Cardiac muscle cell (in vitro differentiated cells and primary cell): ENCODE results near the gene PSPH. TPM values are rescaled to one million over a fixed set of nuclear protein-coding genes. Genes with fewer than 3 reads are reported as not detected.
A peak's percentile ranks its signal among the peaks of the same experiment; 100 is the strongest.
"Not testable (repeated sequence)": the region's sequence is repeated elsewhere in the genome, so short reads cannot be mapped to it uniquely, and the experiment has no call there.

ENCODE experiments used
- DNase-seq, 2 donors: peaks; one replicate each; pipeline versions ENCODE4 v3.0.0 to v3.0.0-alpha.2; 2010 to 2017; ENCODE audit warnings: low read depth in 1 of 2, low spot score in 1 of 2
- H3K27ac ChIP-seq: fragments of 200-600 bp; sonication (generic); 2 replicates; pipeline ENCODE4 v1.5.1; 2016
- H3K27me3 ChIP-seq: fragments of 200-600 bp; sonication (generic); 2 replicates; pipeline ENCODE4 v1.6.0; 2016; ENCODE audit warnings: control low read depth
- H3K36me3 ChIP-seq: fragments of 200-600 bp; sonication (generic); 2 replicates; pipeline ENCODE4 v1.5.1; 2016; ENCODE audit warnings: control low read depth
- H3K4me1 ChIP-seq: fragments of 200-600 bp; sonication (generic); 2 replicates; pipeline ENCODE4 v1.8.1; 2017; ENCODE audit warnings: low read depth, mild to moderate bottlenecking, mixed run types
- H3K4me3 ChIP-seq: fragments of 200-600 bp; sonication (generic); 2 replicates; pipeline ENCODE4 v1.5.1; 2016; ENCODE audit warnings: mild to moderate bottlenecking
- H3K9me3 ChIP-seq: fragments of 200-600 bp; sonication (generic); 2 replicates; pipeline ENCODE4 v1.5.1; 2017; ENCODE audit warnings: low read depth, mild to moderate bottlenecking, control low read depth
- polyA plus RNA-seq: library from polyadenylated mRNA; unstranded; fragments of >200 nt; fragmentation: Nextera tagmentation; extraction: Ambion mirVana; gene quantifications from 2 replicates; pipeline ENCODE4 v1.2.1, GENCODE V29; 2016
- total RNA-seq: library from RNA; depleted of rRNA; stranded (reverse); fragments of >200 nt; gene quantifications from 2 replicates; pipeline ENCODE4 v1.2.3, GENCODE V29; 2016
- TF ChIP-seq, protein P1 (sequence below): IDR thresholded peaks from 2 replicates; pipeline ENCODE4 v1.5.1; 2012; ENCODE audit warnings: low read depth, mild to moderate bottlenecking, low read length

The PSPH gene
- total and polyA plus RNA-seq, 2 experiments from 2014 or later: 37.7 to 64.8 TPM

DNA sequence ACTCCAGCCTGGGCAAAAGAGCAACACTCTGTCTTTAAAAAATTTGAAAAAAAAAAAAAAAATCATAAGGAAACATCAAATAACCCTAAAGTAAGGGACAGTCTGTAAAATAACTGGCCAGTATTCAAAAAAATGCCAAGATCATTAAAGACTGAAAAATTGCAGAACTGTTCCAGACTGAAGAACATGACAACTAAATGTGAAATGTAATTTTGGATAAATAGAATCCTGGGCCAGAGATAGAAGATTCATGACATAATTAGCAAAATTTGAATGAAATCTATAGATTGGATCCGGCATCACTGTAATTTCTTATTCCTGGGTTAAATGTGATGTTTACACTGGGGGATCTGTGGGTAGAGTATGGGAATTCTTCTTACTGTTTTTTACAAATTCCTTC, 3.0 kb downstream of the PSPH start:
- no peak for DNase-seq
- Histone ChIP-seq H3K36me3 (no peaks in the 10 kb centered on the region), H3K27ac (peak overlapping the region; percentile 69), H3K9me3 (no peaks in the 10 kb centered on the region), H3K4me3 (no peak overlapping the region), H3K27me3 (no peaks in the 10 kb centered on the region), H3K4me1 (peaks cover 13% of the 10 kb centered on the region)
- TF ChIP-seq, protein P1, sequence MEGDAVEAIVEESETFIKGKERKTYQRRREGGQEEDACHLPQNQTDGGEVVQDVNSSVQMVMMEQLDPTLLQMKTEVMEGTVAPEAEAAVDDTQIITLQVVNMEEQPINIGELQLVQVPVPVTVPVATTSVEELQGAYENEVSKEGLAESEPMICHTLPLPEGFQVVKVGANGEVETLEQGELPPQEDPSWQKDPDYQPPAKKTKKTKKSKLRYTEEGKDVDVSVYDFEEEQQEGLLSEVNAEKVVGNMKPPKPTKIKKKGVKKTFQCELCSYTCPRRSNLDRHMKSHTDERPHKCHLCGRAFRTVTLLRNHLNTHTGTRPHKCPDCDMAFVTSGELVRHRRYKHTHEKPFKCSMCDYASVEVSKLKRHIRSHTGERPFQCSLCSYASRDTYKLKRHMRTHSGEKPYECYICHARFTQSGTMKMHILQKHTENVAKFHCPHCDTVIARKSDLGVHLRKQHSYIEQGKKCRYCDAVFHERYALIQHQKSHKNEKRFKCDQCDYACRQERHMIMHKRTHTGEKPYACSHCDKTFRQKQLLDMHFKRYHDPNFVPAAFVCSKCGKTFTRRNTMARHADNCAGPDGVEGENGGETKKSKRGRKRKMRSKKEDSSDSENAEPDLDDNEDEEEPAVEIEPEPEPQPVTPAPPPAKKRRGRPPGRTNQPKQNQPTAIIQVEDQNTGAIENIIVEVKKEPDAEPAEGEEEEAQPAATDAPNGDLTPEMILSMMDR: no peak

DNA sequence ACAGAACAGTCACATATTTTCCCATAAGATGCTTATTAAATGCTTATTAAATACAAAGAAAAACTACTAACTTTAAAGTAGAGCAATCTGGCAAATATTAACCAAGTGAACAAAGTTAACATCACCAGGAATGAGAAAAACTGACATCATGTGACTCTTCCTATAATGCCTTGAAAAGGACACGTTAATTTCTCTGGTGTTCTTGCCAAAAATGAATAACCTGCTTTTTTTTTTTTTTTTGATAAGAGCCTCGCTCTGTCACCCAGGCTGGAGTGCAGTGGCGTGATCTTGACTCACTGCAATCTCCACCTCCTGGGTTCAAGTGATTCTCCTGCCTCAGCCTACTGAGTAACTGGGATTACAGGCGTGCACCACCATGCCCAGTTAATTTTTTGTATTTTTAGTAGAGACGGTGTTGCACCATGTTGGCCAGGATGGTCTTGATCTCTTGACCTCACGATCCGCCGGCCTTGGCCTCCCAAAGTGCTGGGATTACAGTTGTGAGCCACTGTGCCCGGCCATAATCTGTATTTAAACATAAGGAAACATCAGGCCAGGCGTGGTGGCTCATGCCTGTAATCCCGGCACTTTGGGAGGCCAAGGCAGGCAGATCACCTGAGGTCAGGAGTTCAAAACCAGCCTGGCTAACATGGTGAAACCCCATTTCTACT, 3.7 kb downstream of the PSPH start:
- not testable (repeated sequence) for H3K36me3 ChIP-seq, H3K9me3 ChIP-seq, H3K4me3 ChIP-seq, H3K27me3 ChIP-seq, H3K4me1 ChIP-seq
- peak overlapping the region; percentile 69 for H3K27ac ChIP-seq
- peak in 1 of 2 donors; percentile 20 for DNase-seq

DNA sequence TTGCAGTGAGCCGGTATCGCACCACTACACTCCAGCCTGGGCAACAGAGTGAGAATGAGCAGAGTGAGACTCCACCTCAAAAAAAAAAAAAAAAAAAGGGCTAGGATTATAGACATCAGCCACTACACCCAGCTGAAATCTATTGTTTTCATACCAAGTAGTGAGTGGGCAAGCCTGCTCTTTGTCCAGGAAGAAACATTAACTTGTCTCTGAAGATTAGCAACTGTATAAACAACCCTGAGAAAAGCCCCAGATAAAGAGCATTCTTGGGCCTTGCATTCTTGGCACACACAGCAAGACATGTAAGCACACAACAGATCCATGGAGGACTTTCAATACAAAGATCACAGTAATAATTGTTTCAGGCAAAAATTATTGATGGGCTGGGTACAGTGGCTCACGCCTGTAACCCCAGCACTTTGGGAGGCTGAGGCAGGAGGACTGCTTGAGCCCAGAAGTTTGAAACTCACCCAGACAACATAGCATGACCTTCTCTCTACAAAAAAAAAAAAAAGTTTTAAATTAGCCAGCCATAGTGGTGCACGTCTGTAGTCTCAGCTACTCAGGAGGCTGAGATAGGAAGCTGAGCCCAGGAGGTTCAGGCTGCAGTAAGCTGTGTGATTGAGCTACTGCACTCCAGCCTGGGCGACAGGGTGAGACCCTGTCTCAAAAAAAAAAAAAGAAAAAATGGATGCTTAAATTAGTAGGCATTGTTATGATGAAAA, 4.4 kb downstream of the PSPH start:
- peak; percentile 15 to 93 for DNase-seq
- peak overlapping the region; percentile 69 for H3K27ac ChIP-seq

DNA sequence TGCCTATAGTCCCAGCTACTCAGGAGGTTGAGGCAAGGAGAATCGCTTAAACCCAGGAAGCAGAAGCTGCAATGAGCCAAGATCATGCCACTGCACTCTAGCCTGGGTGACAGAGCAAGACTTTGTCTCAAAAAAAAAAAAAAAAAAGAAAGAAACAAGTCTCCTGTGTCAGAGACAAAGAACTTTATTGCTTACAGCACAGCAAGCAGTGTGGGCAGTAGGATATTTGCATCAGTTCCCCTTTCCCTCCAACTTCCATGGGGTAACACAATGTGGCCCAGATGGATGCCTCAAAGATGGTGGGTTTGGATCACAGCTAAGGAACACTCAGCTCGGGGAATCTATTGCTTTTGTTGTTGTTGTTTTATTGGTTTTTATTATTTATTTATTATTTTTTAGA, 5.5 kb downstream of the PSPH start:
- H3K36me3 ChIP-seq, H3K27me3 ChIP-seq, H3K4me3 ChIP-seq, DNase-seq, H3K4me1 ChIP-seq, H3K9me3 ChIP-seq, H3K27ac ChIP-seq: not testable (repeated sequence)

More for the DNA sequence above, 4.4 kb downstream of the PSPH start:
- TF ChIP-seq, protein P1: no peak
- no peak overlapping the region for H3K4me3 ChIP-seq
- no peaks in the 10 kb centered on the region for H3K36me3 ChIP-seq
- H3K9me3 ChIP-seq: no peaks in the 10 kb centered on the region
- peaks cover 6% of the 10 kb centered on the region for H3K4me1 ChIP-seq
- H3K27me3 ChIP-seq: no peaks in the 10 kb centered on the region

DNA sequence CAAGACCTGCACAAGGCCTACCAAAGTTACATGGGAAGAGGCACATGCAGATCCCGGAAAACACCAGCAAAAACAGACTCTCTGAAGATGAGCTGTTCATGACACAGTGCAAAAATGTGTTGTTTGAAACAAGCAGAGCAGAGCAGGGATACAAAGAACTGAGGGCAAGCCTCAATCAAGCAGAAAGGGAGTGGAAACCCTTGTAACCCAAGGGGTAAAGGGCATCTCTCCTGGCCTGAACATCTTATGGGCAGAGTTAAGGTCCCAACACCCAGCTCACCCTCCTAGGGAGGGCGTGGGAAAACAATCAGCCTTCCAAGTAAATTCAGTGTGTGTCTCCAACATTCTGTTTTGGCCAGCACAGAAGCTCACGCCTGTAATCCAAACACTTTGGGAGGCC, 10.5 kb downstream of the PSPH start:
- DNase-seq: no peak
- peak overlapping the region; percentile 28 for H3K27ac ChIP-seq

DNA sequence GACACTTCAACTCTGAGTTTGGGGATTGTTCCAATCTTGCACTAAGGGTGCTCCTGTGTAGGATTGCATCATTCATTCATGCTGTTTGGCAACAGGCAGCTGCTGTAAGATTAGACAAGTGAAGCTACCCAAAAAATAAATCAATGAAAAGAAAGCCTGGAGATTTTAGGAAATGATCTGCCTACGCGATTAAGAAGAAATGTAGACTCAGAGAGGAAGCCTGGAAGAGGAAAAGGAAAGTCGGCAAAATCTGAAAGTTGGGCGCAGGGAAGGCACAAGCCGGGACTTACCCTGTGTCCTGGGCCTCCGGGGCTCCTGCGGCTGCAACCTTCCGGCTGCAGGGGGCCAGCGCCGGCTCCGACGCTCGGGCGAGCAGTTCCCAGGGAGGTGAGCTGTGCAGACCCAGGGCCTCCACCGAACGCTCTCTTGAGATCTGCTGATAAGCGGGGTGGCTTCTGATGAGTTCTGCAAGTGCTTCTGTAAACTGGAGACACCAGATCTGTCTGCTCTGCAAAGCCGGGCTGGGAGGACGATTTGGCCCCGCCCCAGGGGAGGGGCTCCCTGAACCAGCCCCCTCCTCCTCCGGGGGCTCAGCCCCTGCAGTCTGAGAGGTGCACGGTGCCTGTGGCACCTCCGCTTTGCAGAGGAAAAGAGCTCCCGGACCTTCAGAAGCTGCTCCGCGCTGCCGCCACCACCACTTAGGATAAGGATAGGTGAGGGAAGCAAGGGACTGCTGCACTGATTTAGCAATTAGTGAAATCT, 17.4 kb downstream of the PSPH start:
- Histone ChIP-seq H3K27me3 (no peaks in the 10 kb centered on the region), H3K4me1 (no peaks in the 10 kb centered on the region), H3K4me3 (peak overlapping the region; percentile 38), H3K27ac (peak overlapping the region; percentile 73), H3K9me3 (no peaks in the 10 kb centered on the region), H3K36me3 (peaks cover 4% of the 10 kb centered on the region)
- TF ChIP-seq, protein P1: peak; percentile 42
- peak; percentile 79 to 91 for DNase-seq

More for the DNA sequence above, 10.5 kb downstream of the PSPH start:
- no peak overlapping the region for H3K4me3 ChIP-seq
- no peaks in the 10 kb centered on the region for H3K27me3 ChIP-seq
- no peaks in the 10 kb centered on the region for H3K36me3 ChIP-seq
- no peaks in the 10 kb centered on the region for H3K9me3 ChIP-seq
- no peaks in the 10 kb centered on the region for H3K4me1 ChIP-seq
- TF ChIP-seq, protein P1: no peak

DNA sequence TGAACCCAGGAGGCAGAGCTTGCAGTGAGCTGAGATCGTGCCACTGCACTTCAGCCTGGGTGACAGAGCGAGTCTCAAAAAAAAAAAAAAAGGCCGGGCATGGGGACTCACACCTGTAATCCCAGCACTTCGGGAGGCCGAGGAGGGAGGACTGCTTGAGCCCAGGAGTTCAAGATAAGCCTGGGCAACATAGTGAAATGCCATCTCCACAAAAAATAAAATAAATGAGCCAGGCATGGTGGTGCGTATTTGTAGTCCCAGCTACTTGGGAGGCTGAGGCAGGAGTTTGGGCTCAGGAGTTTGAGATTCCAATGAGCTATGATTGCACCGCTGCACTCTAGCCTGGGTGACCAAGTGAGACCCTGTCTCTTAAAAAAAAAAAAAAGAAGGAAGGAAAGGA, 18.7 kb downstream of the PSPH start:
- not testable (repeated sequence) for H3K4me1 ChIP-seq, H3K9me3 ChIP-seq, DNase-seq, H3K27ac ChIP-seq, H3K27me3 ChIP-seq, H3K36me3 ChIP-seq, H3K4me3 ChIP-seq

DNA sequence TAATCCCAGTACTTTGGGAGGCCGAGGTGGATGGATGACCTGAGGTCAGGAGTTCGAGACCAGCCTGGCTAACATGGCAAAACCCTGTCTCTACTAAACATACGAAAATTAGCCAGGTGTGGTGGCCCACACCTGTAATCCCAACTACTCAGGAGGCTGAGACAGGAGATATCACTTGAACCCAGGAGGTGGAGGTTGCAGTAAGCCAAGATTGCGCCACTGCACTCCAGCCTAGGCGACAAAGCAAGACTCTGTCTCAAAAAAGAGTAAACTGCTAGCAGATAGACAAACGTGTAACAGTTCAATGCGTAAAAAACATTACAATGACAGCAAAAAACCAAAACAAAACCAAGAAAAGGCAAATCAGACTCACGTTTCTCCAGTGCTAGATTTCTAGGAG, 19.7 kb downstream of the PSPH start:
- not testable (repeated sequence) for H3K27me3 ChIP-seq, DNase-seq, H3K4me1 ChIP-seq, H3K36me3 ChIP-seq, H3K27ac ChIP-seq, H3K9me3 ChIP-seq, H3K4me3 ChIP-seq
